Suppressor macrophage (primary cell): ENCODE measurements around the gene BABAM2.
"Not testable (repeated sequence)": the region's sequence is repeated elsewhere in the genome, so short reads cannot be mapped to it uniquely, and the experiment has no call there.

ENCODE experiments used
- DNase-seq, 4 experiments: peaks; one replicate each; pipeline ENCODE4 v3.0.0-alpha.2; 2020 to 2022

The BABAM2 gene

GRCh38 chr2:27953077-27953476 is 62.5 kb downstream of the BABAM2 start:
- no peak for DNase-seq

- peak in 1 of 4 experiments; percentile 2 for DNase-seq
These were observed 63.7 kb downstream of the BABAM2 start for GRCh38 chr2:27954221-27954673.

DNA sequence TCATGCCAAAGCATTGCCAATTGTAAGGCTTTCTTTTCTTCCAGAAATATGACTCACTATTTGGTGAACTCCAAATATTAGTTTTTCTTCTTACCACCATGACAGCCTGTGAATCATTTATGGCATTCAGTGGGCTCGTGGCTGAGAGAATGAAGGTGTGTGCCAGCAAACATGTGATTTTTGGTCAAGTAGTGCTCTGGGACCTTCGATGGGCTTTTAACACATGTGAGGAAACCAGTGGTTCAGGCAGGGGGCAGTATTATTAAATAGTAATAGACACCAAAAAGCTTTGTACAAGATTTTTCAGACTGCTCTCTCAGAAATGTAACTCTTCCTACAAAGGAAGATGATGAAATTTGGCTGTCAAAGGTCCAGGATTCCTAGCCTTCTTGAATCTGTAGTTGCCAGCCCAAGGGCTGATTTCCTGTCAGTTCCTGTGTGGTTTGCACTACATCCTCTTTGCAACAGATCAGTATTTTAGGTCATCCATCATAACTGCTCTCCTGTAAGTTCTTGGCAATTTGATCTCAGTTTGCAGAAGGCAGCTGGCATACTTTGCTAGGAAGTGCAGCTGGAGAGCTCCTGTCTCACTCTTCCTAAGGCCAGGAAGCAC is 64.3 kb downstream of the BABAM2 start:
- DNase-seq = peak; percentile 74 to 90 (median 83)

GRCh38 chr2:27955384-27956161 is 65.0 kb downstream of the BABAM2 start:
- DNase-seq = peak in 1 of 4 experiments; percentile 29

- DNase-seq = peak; percentile 51 to 91 (median 78)
These were observed 66.4 kb downstream of the BABAM2 start for GRCh38 chr2:27956888-27957287.

DNA sequence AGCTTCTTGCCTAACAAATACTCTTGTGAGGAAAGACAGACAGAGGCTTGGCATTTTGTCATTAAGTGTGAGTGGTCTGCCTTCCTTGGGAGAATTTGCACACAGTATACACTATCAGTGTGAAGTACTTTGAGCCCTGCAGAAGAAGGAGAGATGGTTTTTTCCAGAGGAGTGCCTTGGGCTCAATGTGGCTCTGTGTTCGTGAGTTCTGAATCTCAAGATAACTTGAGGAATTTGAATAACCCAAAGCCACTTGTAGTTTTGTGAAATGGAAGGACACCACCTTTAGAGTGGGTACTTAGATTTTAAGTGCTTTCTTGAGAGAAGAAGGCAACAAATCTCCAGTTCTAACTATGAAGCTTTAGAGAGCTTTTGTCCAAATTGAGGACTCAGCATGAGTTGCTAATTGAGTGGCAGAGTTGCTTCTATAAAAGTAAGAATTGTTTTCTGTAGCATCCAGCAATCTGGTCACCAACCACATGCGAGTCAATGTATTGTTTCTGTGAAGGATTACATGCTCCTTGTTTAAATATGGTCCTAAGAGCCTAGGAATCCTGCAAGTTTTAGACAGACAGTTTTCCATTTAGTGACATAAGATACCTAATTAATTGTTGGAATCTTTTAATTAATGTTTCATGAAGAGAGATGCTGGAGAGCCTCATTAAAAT is 68.3 kb downstream of the BABAM2 start:
- DNase-seq = no peak

DNA sequence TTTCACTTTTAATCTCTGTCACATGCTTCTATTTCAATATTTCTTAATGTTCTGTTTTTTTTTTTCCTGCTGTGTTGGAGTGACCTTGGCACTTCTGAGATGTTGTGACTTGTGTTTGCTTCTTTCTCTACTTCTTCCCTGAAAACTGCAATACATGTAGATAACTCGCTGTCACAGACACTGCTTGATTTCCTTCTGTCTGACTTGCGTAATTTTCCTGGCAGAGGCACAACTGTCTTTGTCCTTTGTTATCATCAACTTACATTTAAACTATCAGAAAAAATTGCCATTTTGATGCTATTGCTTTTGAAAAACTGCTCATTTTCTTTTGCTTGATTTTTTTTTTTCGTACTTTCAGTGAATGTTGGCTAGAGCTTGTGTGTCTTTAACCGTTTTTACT is 69.0 kb downstream of the BABAM2 start:
- peak; percentile 53 to 86 (median 72) for DNase-seq

GRCh38 chr2:27960237-27960912 is 69.8 kb downstream of the BABAM2 start:
- peak in 2 of 4 experiments; percentile 23 to 30 for DNase-seq

- DNase-seq = no peak
These were observed 71.5 kb downstream of the BABAM2 start for GRCh38 chr2:27962006-27962405.

DNA sequence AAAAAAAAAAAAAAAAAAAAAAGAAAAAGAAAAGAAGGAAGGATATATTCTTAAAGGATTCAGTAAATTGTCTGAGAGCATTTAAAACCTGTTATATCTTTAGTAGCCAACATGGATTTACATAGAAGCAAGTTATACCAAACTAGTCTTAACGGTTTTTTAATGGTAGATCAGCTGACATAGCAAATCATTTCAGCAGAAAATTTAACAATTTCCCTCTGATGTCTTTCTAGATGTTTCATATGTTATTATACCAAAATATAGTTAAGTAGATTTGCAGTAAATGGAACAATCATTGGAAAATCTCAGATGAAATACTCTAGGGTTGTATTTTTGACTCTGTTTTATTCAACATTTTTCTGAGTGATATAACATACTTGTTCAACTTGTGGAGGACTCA is 72.9 kb downstream of the BABAM2 start:
- DNase-seq = no peak

- no peak for DNase-seq
These were observed 73.5 kb downstream of the BABAM2 start for GRCh38 chr2:27964067-27964466.

DNA sequence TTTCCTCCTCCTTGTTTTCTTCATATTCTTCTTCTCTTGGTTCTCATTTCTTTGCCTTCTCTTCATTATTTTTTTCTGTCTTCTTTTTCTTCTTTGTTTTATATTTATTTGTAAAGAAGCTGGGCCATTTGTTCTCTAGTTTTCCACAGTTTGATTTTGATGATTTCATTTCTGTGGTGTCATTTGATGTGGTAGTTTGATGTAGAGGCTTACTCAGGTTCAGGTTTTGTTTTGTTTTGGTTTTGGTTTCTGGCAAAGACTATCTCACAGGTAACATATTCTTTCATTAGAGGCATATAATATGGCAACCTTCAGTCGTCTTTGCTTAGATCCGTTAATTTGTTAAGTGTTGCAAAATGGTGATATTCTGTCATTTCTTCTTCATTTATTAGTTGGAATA is 75.3 kb downstream of the BABAM2 start:
- no peak for DNase-seq

DNA sequence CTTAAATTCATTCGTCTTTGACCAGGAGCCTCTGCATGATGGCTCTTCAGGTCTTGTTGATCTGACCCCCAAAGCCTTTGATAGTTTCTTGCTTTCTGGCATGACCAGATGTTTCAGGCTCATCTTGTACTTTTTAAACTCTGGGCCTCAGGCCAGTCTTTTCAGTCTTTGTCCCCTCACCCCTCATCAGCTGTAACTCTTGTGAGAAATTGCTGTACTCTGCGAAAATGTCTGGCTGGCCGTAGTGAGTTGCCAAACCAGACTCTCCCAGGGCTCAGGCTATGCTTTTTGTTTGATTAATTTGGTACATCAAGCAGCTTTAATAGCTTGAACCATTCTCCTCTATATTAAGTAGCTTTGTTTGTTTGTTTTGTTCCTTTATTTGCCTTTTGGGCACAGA is 75.9 kb downstream of the BABAM2 start:
- no peak for DNase-seq

DNA sequence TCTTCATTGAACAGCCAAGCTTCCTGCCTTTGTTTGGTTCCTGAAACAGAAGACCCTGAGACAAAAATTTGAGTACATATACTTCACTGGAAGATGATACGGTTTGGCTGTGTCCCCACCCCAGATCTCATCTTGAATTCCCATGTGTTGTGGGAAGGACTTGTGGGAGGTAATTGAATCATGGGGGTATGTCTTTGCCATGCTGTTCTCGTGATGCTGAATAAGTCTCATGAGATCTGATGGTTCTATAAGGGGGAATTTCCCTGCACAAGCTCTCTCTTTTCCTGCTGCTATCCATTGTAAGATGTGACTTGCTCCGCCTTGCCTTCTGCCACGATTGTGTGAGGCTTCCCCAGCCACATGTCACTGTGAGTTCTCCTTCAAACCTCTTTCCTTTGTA is 76.5 kb downstream of the BABAM2 start:
- DNase-seq = peak in 3 of 4 experiments; percentile 7 to 37 (median 20)

GRCh38 chr2:27968045-27968444 is 77.5 kb downstream of the BABAM2 start:
- DNase-seq = not testable (repeated sequence)

DNA sequence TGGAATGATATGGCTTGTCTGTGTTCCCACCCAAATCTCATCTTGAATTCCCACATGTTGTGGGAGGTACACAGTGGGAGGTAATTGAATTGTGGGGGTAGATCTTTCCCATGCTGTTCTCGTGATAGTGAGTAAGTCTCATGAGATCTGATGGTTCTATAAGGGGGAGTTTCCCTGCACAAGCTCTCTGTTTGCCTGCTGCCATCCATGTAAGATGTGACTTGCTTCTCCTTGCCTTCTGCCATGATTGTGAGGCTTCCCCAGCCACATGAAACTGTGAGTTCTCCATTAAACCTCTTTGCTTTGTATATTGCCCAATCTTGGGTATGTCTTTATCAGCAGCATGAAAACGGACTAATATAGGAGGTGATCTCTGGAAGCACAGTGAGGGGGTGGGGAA is 78.4 kb downstream of the BABAM2 start:
- not testable (repeated sequence) for DNase-seq

- no peak for DNase-seq
These were observed 81.8 kb downstream of the BABAM2 start for GRCh38 chr2:27972311-27972710.

DNA sequence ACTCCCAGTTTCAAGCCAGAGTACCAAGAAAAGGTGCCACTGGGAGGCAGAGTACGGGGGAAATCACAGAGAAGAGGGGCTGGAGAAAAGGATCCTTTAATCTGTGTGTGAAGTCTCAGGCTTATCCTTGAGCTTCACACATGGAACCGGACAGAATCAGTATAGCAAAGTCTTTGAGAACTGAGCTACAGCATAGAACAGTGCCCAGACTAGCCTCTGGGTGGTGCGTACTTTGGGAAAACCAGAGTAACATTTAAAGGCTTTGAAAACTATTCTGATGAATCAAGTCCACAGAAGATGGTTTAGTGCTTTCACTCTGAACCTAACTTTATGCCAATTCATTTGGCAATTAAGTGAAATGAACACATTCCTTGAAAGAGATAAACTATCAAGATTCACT is 83.1 kb downstream of the BABAM2 start:
- DNase-seq = no peak

GRCh38 chr2:27976308-27976707 is 85.8 kb downstream of the BABAM2 start:
- DNase-seq = no peak

DNA sequence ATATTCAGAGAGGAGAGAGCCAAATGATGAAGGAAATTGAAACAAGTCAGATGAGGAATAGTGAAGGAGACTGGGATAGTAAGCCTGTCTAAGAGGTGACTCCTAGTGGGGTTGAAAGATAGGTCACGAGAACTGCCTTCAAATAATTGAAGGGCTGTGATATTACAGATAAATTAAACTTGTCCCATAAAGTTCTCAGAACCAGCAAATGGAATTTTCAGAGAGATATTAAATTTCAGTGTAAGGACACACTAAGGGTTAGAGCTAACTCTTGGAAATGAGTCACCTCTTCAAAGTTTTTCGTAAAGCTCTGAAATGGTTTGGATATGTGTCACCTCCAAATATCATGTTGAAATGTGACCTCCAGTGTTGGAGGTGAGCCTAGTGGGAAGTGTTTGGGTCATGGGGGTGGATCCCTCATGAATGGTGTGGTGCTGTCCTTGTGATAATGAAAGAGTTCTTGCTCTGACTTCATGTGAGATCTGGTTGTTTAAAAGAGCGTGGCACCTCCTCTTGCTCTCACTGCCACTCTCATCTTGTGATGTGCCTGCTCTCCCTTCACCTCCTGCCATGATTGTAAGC is 87.3 kb downstream of the BABAM2 start:
- peak in 3 of 4 experiments; percentile 25 to 57 (median 38) for DNase-seq

- not testable (repeated sequence) for DNase-seq
These were observed 88.2 kb downstream of the BABAM2 start for GRCh38 chr2:27978761-27979160.

DNA sequence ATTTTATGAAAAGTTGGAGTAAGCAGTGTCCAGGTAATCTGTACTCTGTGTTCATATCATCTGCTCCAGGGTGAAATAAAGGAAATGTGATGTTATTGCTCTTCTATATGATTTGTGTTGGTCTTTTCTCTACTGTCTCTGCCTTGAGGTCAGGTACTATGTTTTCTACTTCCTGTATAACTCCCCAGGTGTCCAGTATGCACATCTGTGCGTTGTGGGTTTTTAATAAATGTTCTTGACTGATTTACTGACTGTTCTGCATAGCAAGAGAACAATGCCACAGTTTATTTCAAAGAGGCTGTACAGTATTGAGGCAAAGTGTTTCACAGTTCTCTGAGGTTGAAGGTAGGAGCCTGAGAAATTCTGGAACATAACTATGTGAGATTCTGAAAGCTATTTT is 89.7 kb downstream of the BABAM2 start:
- no peak for DNase-seq

DNA sequence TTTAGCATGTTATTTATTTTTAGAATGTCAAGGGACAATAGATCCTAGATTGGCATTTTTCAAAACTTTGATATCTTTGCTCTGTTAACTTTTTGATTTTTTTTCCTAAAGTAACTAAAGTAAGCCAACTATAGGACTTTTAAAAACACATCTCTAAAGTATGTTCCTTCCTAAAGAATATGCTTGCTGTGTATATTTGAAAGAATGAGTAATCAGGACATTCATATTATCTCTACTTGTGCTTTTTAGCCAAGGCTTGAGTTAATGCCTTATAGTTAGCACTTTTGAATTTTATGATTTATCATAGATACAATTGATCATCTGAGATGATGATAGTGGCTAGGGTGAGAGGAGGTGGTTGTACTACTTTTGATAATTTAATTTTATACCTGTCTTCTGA is 93.6 kb downstream of the BABAM2 start:
- DNase-seq = no peak
